ENCODE measurements around the gene DPCD.

The DPCD gene

GRCh38 chr10:101567165-101568006 lies 20.7 kb upstream of the DPCD start:
- no peak for DNase-seq

GRCh38 chr10:101568054-101568745 lies 19.9 kb upstream of the DPCD start:
- DNase-seq: no peak

GRCh38 chr10:101569323-101569621 lies 18.8 kb upstream of the DPCD start:
- no peak for DNase-seq

- DNase-seq: peak; percentile 40 to 61
Measured at GRCh38 chr10:101569622-101570427, 18.3 kb upstream of the DPCD start.

GRCh38 chr10:101570428-101571270 lies 17.5 kb upstream of the DPCD start:
- peak in 1 of 2 experiments; percentile 27 for DNase-seq

GRCh38 chr10:101571271-101571925 lies 16.7 kb upstream of the DPCD start:
- DNase-seq: no peak

GRCh38 chr10:101572126-101572525 lies 16.0 kb upstream of the DPCD start:
- no peak for DNase-seq

GRCh38 chr10:101572785-101573184 lies 15.3 kb upstream of the DPCD start:
- DNase-seq: no peak

- no peak for DNase-seq
Measured at GRCh38 chr10:101573885-101574753, 14.0 kb upstream of the DPCD start.

- no peak for DNase-seq
Measured at GRCh38 chr10:101575091-101575490, 13.0 kb upstream of the DPCD start.

- DNase-seq: no peak
Measured at GRCh38 chr10:101575580-101576210, 12.4 kb upstream of the DPCD start.

GRCh38 chr10:101576211-101576863 lies 11.8 kb upstream of the DPCD start:
- DNase-seq: no peak

- no peak for DNase-seq
Measured at GRCh38 chr10:101577121-101577871, 10.8 kb upstream of the DPCD start.

- no peak for DNase-seq
Measured at GRCh38 chr10:101578192-101578591, 9.9 kb upstream of the DPCD start.

GRCh38 chr10:101578803-101579515 lies 9.2 kb upstream of the DPCD start:
- no peak for DNase-seq

GRCh38 chr10:101579516-101579870 lies 8.6 kb upstream of the DPCD start:
- no peak for DNase-seq

GRCh38 chr10:101580486-101581399 lies 7.4 kb upstream of the DPCD start:
- DNase-seq: no peak

- no peak for DNase-seq
Measured at GRCh38 chr10:101585841-101586240, 2.3 kb upstream of the DPCD start.

All from NCI-H2081 (cell line).